ENCODE results near the gene PDE12.

DNA sequence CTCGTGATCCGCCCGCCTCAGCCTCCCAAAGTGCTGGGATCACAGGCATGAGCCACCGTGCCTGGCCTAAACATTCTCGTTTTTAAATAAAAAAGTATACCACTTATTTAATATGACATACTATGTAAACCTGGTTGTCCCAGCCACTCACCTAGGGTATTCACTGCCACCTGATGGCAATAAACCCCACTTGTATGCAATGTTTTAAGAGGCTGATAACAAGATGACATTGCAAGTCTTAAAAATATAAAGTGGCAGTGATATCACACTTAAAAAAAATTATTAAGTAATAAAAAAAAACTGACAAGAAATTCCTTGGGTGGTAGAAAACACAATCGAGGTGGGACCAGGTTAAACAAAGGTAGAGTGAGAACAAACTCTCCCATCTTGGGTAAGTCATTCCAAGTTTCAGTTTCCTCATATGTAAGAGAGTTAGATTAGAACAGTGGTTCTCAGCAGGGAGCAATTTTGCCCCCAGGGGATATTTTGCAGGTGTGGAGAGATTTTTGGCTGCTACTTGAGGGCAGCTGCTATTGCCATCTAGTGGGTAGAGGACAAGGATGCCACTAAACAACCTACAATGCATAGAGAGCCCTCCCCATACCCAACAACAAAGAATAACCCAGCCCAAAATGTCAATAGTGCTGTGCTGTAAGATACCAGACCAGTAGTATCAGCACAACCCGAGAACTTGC lies 26.5 kb downstream of the PDE12 start:
- TF ChIP-seq, protein P1, sequence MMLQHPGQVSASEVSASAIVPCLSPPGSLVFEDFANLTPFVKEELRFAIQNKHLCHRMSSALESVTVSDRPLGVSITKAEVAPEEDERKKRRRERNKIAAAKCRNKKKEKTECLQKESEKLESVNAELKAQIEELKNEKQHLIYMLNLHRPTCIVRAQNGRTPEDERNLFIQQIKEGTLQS (CRISPR knock-in tag; IDR thresholded peaks at IDR 0.05), result no peak
- TF ChIP-seq, protein P2, sequence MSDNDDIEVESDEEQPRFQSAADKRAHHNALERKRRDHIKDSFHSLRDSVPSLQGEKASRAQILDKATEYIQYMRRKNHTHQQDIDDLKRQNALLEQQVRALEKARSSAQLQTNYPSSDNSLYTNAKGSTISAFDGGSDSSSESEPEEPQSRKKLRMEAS (IDR thresholded peaks at IDR 0.05), result no peak
- TF ChIP-seq ZNF317 (CRISPR knock-in tag; IDR thresholded peaks at IDR 0.05) (no peak), ZNF441 (CRISPR knock-in tag; IDR thresholded peaks at IDR 0.05; ENCODE audit: borderline replicate concordance) (no peak), FLYWCH1 (CRISPR knock-in tag; IDR thresholded peaks at IDR 0.05) (no peak), ELF4 (CRISPR knock-in tag; IDR thresholded peaks at IDR 0.05; ENCODE audit: borderline replicate concordance) (no peak), ZZZ3 (CRISPR knock-in tag; IDR thresholded peaks at IDR 0.05; ENCODE audit: borderline replicate concordance) (no peak), POLR2A (IDR thresholded peaks at IDR 0.05; ENCODE audit: insufficient read depth in 1 of 2, low read depth in 2 of 2, low read length in 2 of 2) (no peak), KLF11 (CRISPR knock-in tag; IDR thresholded peaks at IDR 0.05) (no peak), ZNF562 (CRISPR knock-in tag; IDR thresholded peaks at IDR 0.05; ENCODE audit: borderline replicate concordance) (no peak), ZNF781 (CRISPR knock-in tag; IDR thresholded peaks at IDR 0.05; ENCODE audit: borderline replicate concordance, not compliant biosample characterization) (no peak), MBNL3 (CRISPR knock-in tag; conservative IDR thresholded peaks at IDR 0.05) (no peak)
- TF ChIP-seq, protein P3, sequence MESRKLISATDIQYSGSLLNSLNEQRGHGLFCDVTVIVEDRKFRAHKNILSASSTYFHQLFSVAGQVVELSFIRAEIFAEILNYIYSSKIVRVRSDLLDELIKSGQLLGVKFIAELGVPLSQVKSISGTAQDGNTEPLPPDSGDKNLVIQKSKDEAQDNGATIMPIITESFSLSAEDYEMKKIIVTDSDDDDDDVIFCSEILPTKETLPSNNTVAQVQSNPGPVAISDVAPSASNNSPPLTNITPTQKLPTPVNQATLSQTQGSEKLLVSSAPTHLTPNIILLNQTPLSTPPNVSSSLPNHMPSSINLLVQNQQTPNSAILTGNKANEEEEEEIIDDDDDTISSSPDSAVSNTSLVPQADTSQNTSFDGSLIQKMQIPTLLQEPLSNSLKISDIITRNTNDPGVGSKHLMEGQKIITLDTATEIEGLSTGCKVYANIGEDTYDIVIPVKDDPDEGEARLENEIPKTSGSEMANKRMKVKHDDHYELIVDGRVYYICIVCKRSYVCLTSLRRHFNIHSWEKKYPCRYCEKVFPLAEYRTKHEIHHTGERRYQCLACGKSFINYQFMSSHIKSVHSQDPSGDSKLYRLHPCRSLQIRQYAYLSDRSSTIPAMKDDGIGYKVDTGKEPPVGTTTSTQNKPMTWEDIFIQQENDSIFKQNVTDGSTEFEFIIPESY (CRISPR knock-in tag; IDR thresholded peaks at IDR 0.05), result no peak
- TF ChIP-seq, protein P4, sequence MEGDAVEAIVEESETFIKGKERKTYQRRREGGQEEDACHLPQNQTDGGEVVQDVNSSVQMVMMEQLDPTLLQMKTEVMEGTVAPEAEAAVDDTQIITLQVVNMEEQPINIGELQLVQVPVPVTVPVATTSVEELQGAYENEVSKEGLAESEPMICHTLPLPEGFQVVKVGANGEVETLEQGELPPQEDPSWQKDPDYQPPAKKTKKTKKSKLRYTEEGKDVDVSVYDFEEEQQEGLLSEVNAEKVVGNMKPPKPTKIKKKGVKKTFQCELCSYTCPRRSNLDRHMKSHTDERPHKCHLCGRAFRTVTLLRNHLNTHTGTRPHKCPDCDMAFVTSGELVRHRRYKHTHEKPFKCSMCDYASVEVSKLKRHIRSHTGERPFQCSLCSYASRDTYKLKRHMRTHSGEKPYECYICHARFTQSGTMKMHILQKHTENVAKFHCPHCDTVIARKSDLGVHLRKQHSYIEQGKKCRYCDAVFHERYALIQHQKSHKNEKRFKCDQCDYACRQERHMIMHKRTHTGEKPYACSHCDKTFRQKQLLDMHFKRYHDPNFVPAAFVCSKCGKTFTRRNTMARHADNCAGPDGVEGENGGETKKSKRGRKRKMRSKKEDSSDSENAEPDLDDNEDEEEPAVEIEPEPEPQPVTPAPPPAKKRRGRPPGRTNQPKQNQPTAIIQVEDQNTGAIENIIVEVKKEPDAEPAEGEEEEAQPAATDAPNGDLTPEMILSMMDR (CRISPR knock-in tag; IDR thresholded peaks at IDR 0.05), result peak; percentile 26; the same call in 1 of the 2 replicates

Measured in HepG2 (cell line).